Activated naive CD4-positive, alpha-beta T cell treated with Interleukin-2 at 50 U/mL for 16 hours (primary cell): ENCODE data around the gene MRPL14.
A peak's percentile ranks its signal among the peaks of the same experiment; 100 is the strongest.
"Not testable (repeated sequence)": the region's sequence is repeated elsewhere in the genome, so short reads cannot be mapped to it uniquely, and the experiment has no call there.

Experiments used
- DNase-seq: peaks from one replicate; pipeline ENCODE4 v3.0.0-alpha.2; 2020

MRPL14 gene

DNA sequence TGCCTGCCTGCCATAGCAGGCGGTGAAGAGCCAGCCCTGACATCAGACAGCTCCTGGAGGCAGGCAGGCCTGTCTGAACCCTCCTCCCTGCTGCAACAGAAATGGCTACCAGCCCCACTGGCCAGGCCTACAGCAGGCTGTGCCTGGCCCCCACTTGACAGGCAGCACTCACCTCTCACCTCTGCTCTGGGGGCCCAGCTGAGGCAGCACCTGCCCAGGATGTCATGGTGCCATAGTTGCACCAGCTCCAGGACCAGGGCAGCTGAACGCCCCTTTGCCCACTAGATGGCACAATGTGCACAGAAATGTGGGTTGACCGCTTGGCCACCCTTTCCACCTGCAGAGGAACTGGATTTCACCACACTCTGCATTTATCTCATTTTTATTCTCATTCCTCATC is 30.6 kb downstream of the MRPL14 start:
- DNase-seq, result peak; percentile 79

DNA sequence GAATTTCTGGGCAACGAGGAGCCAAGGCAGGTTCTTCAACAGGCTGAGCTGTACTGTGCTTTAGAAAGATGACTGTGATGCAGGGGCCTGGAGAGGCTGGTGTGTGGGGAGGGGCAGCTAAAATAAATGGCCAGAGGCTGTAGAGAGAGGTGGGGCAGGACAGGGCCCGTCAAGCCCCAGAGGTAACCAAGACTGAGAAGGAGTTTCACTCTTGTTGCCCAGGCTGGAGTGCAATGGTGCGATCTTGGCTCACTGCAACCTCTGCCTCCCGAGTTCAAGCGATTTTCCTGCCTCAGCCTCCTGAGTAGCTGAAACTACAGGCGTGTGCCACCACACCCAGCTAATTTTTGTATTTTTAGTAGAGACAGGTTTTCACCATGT is 32.0 kb downstream of the MRPL14 start:
- DNase-seq, result not testable (repeated sequence)

DNA sequence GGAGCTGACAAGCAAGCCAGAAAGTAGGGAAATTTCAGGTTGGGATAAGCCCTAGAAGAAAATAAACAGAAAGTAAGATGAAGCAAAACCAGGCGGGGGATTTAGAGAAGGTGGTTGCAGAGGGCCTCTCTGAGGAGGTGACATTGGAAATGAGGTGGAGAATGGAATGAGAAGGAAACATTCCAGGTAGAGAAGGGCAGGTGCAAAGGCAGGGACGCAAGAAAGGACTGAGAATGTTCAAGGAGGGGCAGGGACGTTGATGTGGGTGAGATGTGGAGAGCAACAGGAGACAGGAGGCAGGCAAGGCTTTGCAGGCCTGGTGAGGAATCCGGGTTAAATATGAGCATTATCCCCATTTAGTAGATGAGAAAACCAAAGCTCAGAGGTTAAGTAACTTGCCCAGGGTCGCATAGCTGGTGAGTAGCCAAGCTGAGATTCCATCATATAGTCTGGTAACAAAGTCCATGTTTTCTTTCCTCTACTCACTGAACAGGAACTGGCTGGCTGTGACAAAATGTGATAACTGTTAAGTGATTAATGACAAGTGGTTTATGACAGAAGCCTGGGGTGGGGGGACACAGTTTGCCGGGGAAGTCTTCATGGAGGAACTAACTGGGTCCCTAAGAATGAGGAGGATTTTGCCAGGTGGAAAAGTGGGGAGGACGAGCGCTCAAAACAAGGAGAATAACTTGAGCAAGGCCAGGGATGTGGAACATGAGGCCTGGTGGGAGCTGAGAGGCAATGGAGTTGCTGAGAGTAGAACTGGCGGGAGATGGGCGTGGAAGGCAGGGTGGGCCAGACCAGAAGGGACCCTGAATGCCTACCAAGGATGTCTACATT is 32.6 kb downstream of the MRPL14 start:
- DNase-seq, result no peak

DNA sequence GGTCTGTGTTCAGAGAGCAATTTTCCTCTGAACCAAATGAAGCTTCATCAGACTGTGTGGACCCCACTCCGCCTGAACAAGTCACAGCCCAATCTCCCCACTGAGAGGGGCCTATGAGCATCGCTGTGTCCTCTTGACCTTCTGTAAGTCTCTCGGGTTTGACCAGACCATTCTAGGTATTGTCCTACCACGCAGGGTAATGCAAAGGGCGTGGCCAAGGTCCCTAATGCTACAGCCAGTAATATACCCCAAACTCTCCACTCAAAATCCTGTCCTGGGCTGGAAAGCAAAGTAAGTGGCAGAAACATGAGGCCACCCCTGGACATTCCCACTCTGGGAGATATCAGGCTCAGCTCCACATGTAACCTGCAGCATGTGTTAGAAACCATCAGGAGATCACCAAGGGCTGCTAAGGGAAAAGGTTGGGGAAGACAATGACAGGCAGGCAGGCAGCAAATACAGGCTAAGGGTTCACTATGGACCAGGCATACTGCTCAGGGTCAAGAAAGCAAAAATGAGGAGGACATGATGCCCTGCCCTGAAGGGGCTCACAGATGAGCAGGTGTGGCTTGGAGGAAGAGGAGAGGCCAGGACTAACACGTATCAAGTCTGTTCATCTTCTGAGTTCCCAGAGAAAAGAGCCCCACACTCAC is 33.4 kb downstream of the MRPL14 start:
- DNase-seq, result no peak

DNA sequence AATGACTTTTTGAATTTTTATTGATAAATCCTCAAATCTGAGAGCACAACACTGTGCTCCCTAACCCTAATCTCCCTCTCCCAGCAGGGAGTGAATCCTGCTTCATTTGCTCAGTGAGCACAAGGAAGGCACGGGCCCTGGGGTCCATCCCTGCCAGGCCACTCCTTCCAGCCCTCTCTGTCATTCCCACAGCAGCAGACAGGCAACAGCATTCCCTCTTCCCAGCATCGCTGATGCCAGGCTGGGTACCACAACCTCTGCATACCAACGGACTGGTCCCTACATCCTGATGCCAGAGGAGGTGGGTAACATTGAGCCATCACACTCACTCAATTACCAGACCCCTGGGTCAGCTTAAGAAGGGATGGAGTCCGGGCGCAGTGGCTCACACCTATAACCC is 34.2 kb downstream of the MRPL14 start:
- DNase-seq, result no peak

- DNase-seq, result no peak
Measured at GRCh38 chr6:44091981-44092884, 35.0 kb downstream of the MRPL14 start.

- DNase-seq, result not testable (repeated sequence)
Measured at GRCh38 chr6:44091356-44091755, 35.9 kb downstream of the MRPL14 start.

DNA sequence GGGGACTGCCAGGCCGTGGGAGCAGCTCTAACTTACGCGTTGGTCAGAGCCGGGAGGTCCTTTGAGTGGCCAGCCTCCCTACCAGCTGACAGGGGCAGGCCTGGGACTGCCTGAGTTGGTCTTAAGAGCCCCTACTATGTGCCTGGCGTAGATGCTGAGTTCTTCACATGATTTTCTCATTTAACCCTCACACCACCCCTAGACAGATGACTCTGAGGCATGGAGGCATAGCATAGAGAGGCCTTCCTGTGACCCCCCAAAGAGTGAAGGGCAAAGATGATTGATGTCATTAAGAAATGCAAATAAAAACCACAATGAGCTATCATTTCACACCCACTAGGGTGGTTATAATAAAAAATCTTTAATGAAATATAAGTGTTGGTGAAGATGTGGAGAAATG is 36.8 kb downstream of the MRPL14 start:
- no peak for DNase-seq

GRCh38 chr6:44088827-44089590 is 38.2 kb downstream of the MRPL14 start:
- DNase-seq, result no peak

GRCh38 chr6:44087623-44088022 is 39.6 kb downstream of the MRPL14 start:
- DNase-seq, result no peak

GRCh38 chr6:44086931-44087574 is 40.2 kb downstream of the MRPL14 start:
- no peak for DNase-seq

DNA sequence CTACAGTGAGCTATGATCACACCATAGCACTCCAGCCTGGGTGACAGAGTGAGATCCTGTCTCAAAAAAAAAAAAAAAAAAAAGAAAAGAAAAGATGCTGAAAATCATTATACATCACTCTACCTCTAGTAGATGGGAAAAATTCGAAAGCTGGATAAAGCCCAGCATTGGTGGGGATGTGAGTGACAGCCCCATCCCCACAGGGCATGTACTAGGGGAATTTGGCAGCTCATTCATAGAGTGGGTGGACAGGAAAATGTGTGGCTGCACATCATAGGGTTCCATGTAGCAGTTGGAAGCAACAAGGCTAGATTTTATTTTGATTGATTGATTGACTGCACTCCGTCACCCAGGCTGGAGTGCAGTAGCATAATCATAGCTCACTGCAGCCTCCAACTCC is 42.0 kb downstream of the MRPL14 start:
- DNase-seq, result no peak

DNA sequence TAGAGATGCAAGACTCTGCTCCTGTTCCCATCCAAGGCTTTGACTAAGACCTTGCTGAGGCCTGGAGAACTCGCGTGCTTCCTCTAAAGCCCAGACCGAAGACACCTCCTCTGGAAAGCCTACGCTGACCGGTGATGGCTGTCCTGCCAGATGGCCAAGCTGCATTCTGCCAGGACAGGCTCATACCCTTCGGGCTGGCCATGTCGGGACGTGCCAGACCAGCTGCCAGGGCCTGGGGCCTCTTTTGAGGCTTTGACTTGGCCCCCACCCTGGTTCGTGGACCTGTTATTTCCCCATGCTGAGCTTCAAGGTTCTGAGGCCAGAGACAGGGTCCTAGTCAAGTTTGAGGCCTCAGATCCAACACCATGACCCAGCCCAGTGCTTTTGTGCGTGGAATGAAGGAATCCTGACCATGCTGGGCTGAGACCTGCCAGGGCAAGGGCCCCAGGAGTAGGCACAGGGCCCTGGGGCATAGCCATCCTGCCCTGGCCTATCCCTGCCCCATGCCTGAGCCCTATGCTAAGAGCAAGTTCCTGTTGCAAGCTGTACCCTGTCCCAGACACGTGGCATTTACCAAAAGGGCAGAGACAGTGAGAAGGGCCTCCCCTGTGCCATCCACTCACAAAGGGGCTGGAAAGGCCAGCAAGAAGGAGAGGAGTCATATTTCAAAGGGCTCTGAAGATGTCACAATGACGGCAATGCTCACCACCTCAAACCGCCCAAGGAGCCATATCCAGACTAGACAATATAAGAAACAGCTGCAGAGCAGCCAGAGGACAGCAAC is 42.8 kb downstream of the MRPL14 start:
- DNase-seq, result no peak

GRCh38 chr6:44082872-44083321 is 44.4 kb downstream of the MRPL14 start:
- DNase-seq, result no peak

DNA sequence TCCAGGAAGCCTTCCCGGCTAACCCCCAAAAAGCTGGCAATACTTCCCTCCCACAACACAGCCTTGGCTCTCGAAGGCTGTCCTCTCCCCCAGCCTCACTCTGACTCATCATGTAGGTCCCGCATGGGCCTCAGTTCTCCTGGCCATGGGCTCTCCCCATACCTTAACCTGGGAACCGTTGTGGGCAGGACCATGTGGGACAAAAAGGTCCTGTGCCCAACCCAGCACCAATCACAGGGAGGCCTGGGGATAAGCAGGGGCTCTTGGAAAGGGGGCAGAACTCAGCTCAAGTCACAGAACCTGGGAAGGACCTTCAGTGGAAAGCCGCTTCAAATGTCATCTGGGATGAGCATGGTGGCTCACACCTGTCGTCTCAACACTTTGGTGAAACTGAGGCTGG is 45.5 kb downstream of the MRPL14 start:
- DNase-seq, result no peak

GRCh38 chr6:44080561-44081521 is 46.4 kb downstream of the MRPL14 start:
- DNase-seq, result no peak

GRCh38 chr6:44079672-44080071 is 47.6 kb downstream of the MRPL14 start:
- DNase-seq, result no peak

DNA sequence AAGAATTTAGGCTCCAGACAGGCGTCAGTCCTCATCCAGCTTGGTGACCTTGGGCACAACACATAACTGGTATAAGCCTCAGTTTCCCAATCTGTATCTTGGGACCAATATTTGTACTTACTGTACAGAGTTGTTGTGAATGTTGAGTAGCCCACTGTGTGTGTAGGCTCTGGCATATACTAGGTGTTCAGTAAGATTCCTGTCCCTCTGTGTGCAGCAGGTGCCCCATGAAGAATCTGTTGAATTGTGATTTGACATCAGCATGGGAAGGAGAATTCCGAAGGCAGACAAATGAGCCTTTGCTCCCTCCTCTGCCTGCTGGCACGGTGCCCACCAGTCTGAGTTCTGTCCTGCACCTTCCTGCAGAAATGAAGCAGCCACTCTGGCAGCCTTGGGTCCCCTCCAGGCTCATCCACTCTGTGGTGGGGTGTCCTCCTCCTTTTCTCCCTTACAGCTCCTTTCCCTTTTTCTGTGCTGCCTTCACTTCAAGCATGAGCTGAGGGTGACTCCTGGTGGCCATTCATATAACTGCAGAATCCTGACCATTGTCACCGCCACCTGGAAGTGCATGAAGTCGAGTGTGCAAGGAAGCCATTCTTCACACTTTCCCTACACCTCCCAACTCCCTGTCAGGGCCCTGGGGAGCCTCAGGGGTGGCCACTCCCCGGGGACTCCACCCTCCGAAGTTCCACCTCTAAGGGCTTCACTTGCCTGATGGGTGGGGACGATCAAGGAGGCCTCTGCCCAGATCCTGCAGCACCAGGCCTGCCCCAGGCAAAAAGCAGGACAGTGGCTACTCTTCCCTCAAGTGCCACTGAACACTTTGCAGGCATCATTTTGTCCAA is 48.2 kb downstream of the MRPL14 start:
- DNase-seq, result peak; percentile 72

GRCh38 chr6:44078219-44078826 is 48.9 kb downstream of the MRPL14 start:
- DNase-seq, result no peak
